NCI-H226 (cell line): ENCODE measurements around the gene MAGED1.

Source experiments
- DNase-seq: peaks from one replicate; pipeline ENCODE4 v3.0.0-alpha.2; 2015

Gene MAGED1, protein sequence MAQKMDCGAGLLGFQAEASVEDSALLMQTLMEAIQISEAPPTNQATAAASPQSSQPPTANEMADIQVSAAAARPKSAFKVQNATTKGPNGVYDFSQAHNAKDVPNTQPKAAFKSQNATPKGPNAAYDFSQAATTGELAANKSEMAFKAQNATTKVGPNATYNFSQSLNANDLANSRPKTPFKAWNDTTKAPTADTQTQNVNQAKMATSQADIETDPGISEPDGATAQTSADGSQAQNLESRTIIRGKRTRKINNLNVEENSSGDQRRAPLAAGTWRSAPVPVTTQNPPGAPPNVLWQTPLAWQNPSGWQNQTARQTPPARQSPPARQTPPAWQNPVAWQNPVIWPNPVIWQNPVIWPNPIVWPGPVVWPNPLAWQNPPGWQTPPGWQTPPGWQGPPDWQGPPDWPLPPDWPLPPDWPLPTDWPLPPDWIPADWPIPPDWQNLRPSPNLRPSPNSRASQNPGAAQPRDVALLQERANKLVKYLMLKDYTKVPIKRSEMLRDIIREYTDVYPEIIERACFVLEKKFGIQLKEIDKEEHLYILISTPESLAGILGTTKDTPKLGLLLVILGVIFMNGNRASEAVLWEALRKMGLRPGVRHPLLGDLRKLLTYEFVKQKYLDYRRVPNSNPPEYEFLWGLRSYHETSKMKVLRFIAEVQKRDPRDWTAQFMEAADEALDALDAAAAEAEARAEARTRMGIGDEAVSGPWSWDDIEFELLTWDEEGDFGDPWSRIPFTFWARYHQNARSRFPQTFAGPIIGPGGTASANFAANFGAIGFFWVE

GRCh38 chrX:51892921-51893745 is at the start of gene MAGED1:
MAGED1 (plus strand) TSS chrX:51893623; CDS start chrX:51894305, 682 bp downstream.
- DNase-seq, result peak; percentile 79

GRCh38 chrX:51847463-51847862 is 46.0 kb upstream of the MAGED1 start:
- DNase-seq, result no peak

DNA sequence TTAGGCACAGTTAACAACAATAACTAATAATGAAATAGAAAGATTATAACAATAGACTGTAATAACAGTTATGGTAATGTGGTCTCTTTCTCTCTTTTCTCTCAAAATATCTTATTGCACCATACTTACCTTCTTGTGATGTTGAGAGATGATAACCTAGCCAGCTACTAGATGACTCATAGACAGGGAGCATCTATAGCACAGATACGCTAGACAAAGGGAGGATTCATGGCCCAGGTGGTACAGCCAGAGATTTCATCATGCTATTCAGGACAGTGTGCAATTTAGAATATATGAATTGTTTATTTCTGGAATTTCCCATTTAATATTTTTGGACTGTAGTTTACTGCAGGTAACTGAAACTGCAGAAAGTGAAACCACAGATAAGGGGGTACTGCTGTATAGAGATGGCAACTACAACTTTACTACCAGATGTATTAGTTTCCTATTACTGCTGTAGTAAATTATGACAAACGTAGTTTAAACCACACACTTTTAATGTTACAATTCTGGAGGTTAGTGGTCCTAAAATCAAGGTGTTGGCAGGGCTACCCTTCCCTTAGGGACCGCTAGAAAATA is 41.8 kb upstream of the MAGED1 start:
- no peak for DNase-seq

GRCh38 chrX:51852096-51852495 is 41.3 kb upstream of the MAGED1 start:
- no peak for DNase-seq

DNA sequence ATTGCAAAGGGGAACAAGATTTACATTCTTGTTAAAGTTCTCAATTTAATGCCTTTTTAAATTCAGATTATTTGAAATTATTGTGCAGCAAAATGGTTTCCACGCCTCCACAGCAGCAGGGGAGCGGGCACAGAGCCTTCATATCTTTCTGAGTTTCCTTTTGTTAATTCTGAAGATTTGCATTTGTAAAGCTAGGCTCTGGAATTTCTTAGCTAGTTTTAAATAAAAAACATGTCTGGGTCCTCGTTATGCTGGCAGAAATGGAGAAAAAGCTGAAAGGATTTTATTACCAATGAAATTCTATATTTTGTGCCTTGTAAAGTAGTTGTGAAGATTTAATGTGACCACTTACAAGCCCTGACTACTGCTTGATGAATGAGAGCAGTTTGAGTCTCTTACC is 40.8 kb upstream of the MAGED1 start:
- DNase-seq, result no peak

DNA sequence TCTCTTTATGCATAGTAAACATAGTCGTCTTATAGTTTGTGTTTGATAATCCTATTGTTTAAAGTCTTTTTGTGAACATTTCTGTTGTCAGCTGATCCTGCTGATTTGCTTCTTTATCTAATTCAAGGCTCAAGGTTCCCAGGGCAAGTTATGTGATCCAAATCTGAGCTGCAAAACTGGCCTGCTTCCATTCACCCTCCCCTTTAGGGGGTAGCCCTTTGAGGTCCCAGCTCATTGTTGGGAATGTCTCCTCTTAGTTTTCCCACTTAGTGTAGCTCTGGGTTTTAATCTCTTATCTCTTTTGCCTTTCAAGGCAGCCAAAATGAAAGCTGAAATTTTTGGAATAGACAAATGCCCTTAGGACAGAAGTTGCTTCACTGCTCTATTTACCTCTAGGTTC is 40.2 kb upstream of the MAGED1 start:
- peak; percentile 8 for DNase-seq

DNA sequence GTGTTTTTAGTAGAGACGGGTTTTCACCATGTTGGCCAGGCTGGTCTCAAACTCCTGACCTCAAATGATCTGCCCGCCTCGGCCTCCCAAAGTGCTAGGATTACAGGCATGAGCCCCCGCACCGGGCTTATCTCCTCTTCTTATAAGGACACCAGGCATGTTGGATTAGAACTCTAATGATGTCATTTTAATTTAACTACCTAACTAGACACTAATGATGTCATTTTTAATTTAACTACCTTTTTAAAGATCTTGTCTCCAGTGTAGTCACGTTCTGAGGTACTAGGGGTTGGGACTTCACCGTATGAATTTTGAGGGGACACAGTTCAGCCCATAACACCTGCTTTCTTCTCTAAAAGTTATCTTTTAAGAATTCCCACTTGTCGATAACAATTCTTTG is 37.7 kb upstream of the MAGED1 start:
- no peak for DNase-seq

DNA sequence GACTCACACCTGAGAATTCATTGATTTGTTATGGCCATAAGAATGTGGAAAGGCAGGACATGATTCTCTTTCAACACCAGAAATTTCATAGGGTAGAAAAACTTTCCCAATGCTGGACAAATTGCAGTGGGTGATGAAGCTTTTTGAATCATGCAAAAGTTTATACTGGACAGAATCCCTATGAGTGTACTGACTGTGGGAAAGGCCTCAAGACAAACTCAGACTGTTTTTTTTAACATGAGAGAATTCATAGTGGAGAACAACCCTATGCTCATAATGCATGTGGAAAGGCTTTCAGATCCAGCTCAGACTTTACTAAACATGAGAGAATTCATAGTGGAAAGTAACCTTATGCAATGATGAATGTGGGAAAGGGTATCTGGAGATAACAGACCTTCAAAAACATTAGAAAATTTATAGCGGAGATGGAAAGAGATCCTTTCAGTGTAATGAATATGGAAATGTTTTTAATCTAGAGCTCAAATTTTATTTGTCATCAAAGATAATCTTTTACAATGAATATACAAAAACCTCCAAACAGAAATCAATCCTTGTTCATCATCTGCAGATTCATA is 36.2 kb upstream of the MAGED1 start:
- DNase-seq, result no peak

DNA sequence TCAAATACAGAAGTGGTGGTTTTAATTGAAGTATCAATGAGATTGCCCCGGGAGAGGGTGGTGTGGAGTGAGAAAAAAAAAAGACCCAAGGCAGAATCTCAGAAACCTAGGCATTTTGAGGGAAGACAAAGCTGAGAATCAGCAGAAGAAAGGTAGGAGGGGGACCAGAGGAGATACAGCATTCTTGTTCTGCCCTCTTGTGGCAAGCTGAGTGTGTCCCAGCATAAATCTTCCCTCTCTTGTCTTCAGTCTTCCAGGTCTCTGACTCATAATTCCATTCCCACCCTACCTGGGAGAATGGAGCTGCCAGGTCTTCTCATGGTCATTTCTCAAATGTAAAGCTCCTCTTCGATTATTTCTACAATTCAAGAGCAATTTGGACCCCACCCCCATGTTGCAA is 32.7 kb upstream of the MAGED1 start:
- no peak for DNase-seq

DNA sequence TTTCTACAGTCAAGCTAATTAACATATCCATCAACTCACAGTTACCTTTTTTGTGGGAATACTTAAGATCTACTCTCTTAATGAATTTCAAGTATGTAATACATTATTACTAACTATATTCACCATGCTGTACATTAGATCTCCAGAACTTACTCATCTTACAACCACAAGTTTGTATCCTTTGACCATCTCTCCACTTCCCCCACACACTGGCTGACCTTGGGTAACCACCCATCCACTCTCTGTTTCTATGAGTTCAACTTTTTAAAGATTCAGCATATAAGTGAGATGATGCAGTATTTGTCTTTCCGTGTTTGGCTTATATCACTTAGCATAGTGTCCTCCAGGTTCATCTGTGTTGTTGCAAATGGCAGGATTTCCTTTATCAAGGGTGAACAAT is 30.5 kb upstream of the MAGED1 start:
- DNase-seq, result no peak

DNA sequence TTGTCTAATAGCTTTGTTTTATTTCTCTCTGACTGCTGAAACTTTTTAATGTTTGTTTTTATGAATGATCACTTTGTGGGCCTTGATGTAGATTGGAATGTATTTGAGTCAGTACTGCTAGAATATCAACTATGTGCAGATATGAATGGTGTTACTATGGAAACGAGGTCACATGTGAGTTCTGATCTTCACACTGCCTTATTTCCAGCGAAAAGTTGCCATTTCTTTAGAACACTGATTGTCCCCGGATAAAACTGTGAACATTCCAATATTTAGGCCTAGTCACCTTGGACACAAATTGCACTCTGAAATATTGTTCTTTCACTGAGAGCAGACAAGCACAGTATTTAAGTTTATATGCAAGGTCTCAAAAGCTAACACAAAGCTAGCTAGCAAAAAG is 27.2 kb upstream of the MAGED1 start:
- DNase-seq, result no peak

DNA sequence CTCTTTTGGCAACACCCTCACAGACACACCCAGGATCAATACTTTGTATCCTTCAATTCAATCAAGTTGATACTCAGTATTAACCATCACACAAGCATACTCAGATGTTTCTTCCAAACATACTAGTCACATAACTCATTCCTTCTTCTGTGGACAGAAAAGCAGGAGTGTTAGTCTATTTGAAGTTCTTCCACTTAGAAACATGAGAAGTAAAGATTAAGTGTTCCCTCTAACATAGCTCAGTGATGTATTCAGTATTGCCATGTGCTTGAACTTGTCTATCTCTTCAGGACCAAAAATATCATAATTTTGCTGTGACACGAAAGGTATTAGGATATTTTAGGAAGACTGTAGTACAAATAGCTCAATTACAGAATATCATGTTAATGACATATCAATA is 25.8 kb upstream of the MAGED1 start:
- DNase-seq, result no peak

GRCh38 chrX:51870354-51870753 is 23.1 kb upstream of the MAGED1 start:
- no peak for DNase-seq

DNA sequence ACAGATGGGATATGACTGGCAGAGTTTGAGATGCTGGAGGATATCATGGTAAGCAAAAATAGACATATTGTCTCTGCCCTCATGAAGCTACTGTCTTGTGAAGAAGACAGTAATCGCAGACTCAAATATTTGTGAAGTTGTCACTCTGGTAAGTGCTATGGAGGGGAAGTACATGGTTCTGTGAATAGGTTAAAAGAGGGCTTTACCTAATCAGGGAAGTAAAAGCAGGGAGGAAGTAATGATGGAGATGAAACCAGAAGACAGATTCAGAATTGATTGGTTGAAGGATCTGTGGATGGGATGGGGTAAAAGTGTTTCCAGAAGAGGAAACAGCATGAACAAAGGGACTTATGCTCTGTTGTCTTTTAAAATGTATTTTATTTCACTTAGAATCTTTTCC is 19.3 kb upstream of the MAGED1 start:
- DNase-seq, result no peak

DNA sequence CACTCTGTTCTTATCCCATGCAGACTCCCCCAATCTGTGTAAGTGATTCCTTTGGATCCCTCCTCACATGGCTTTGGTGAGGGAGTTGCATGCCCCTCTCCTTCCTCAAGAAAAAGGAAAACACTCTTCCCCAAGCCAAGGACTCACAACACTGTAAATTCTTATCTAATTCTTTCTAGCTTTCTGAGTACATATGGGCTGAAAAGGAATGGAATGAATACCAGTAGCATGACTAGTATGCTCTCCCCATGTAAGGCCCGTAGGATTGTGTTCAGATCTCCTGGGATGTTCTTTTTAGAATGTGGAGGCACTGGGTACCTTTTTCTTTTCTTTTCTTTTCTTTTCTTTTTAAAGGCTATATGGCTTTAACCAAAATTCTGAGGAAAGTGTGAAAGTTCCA is 17.0 kb upstream of the MAGED1 start:
- DNase-seq, result peak; percentile 62

DNA sequence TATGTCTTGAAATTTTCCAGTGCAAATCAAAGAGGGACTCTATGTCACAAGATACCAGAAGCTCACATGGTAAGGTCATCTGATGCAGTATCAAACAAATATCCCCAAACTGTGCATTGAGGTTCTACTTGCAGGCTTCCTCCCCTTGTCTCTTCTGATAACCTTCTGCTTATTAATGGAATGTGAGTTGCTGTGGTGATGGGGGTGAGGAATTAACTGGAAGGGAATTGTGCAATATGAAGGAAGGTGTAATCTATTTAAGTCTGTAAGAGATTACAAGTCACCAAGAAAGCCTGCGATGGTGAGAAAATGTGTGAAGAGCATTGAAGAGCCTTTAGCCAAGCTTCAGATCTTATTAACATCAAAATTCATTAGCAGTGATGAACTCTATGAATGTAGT is 15.4 kb upstream of the MAGED1 start:
- peak; percentile 54 for DNase-seq

- DNase-seq, result no peak
These were observed 3.6 kb upstream of the MAGED1 start for GRCh38 chrX:51889851-51890250.

- no peak for DNase-seq
These were observed 2.2 kb upstream of the MAGED1 start for GRCh38 chrX:51891245-51891644.

- no peak for DNase-seq
These were observed 1.4 kb upstream of the MAGED1 start for GRCh38 chrX:51891821-51892551.

DNA sequence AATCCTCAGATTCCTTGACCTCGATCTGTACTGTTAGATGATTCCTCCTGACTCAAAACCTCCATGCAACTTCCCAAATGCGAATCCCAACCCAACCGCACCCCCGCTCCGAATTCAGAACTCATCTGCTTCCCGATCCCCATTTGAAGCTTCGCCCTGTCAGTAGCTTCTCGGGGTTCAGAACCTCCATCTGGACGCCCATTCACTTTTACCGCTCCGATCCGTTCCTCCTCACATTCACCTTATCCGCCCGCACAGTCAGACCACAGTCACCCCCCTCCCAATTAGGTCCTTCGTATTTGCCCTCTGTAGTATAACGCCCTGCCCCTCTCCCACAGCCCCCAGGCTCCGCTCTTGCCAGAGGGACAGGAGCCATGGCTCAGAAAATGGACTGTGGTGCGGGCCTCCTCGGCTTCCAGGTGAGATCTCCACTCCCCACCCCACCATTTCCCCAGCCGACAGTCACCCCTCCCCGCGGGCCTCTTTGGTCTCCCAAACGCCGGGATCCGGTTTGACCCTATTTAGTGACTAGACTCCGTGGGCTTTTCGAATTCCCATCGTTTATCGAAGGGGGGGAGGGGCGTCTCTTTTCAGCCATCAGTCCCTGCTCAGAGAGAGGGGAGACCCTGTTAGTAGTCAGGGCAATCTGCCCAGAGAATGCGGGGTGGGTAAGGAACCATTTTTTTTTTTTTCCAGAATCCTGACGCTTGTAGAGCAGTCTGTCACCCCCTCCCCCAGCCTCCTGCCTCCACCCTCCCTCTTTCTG is 691 bp downstream of the MAGED1 start:
- DNase-seq, result no peak

- no peak for DNase-seq
These were observed 1.4 kb downstream of the MAGED1 start for GRCh38 chrX:51894697-51895336.
